Stimulated activated memory B cell treated with anti-CD40 and anti-IgM and Interleukin-4, amounts not matched to agents 10 μg/mL and 1 μg/mL and 100 μg/mL, for 72 hours (primary cell): ENCODE data around the gene PACS2.
"Not testable (repeated sequence)": the region's sequence is repeated elsewhere in the genome, so short reads cannot be mapped to it uniquely, and the experiment has no call there.

ENCODE experiments used
- ATAC-seq: fragments of 150-1000 bp; cut with Tn5 transposase; 2 replicates; pipeline ENCODE4 v1.10.0; 2021
- H3K27ac Mint-ChIP-seq: one replicate; pipeline ENCODE4 v1.8.0; 2022; ENCODE audit warnings: mild to moderate bottlenecking, mixed read lengths
- H3K27me3 Mint-ChIP-seq: one replicate; pipeline ENCODE4 v1.8.0; 2022; ENCODE audit warnings: mixed read lengths
- H3K36me3 Mint-ChIP-seq: one replicate; pipeline ENCODE4 v1.8.0; 2022; ENCODE audit warnings: mixed read lengths
- H3K4me1 Mint-ChIP-seq: one replicate; pipeline ENCODE4 v1.8.0; 2022; ENCODE audit warnings: mixed read lengths
- H3K4me3 Mint-ChIP-seq: one replicate; pipeline ENCODE4 v1.8.0; 2022; ENCODE audit warnings: mild to moderate bottlenecking, moderate library complexity, mixed read lengths
- H3K9me3 Mint-ChIP-seq: one replicate; pipeline ENCODE4 v1.8.0; 2022; ENCODE audit warnings: mixed read lengths

PACS2 gene

GRCh38 chr14:105282098-105282725 lies 32.3 kb upstream of the PACS2 start:
- Mint-ChIP-seq H3K36me3 (peaks cover 18% of the 10 kb centered on the region), H3K9me3 (no peaks in the 10 kb centered on the region), H3K27ac (no peak overlapping the region), H3K4me3 (no peak overlapping the region), H3K4me1 (peaks cover 30% of the 10 kb centered on the region), H3K27me3 (no peaks in the 10 kb centered on the region)
- ATAC-seq = no peak

DNA sequence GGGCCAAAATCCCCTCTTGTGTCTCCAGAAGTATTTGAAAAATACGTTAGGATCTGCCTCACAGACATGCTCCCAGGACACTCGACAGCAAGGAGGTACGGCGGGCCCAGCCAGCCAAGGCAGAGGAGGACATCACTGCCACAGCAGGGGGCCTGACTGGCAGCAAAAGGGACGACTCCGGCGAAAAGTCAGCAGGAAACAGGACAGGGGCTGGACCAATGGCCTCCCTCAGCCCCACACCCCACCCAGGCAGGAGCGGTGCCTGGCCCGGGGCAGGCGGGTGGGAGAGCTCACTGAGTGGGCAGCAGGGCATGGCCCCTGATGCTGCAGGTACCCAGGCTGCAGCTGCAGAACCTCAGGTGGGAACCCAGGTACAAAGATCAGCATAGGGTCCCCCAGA lies 31.5 kb upstream of the PACS2 start:
- no peak overlapping the region for H3K27ac Mint-ChIP-seq
- H3K4me3 Mint-ChIP-seq = no peak overlapping the region
- no peak for ATAC-seq
- no peaks in the 10 kb centered on the region for H3K9me3 Mint-ChIP-seq
- H3K4me1 Mint-ChIP-seq = peaks cover 30% of the 10 kb centered on the region
- no peaks in the 10 kb centered on the region for H3K27me3 Mint-ChIP-seq
- peaks cover 18% of the 10 kb centered on the region for H3K36me3 Mint-ChIP-seq

- Mint-ChIP-seq H3K4me1 (peaks cover 30% of the 10 kb centered on the region), H3K9me3 (no peaks in the 10 kb centered on the region), H3K27ac (no peak overlapping the region), H3K36me3 (peaks cover 18% of the 10 kb centered on the region), H3K4me3 (no peak overlapping the region), H3K27me3 (no peaks in the 10 kb centered on the region)
- no peak for ATAC-seq
Measured at GRCh38 chr14:105283899-105284298, 30.6 kb upstream of the PACS2 start.

DNA sequence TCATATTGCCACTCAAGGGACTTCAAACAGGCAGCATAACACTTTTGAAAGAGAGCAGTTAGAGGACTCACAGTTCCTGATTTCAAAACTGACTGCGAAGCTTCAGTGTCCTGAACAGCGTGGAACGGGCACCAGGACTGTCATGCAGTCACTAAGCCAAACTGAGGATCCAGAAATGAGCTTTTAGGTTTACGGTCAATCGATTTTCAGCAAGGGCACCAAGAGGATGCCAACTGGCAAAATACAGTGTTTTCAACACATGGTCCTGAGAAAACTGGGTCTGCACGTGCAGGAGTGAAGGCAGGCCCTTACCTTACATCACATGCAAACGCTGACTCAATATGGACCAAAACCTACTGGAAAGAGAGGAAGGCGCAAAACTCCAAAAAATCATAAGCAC lies 29.4 kb upstream of the PACS2 start:
- ATAC-seq = no peak

GRCh38 chr14:105286759-105287144 lies 27.8 kb upstream of the PACS2 start:
- no peak overlapping the region for H3K4me3 Mint-ChIP-seq
- H3K9me3 Mint-ChIP-seq = no peaks in the 10 kb centered on the region
- peaks cover 42% of the 10 kb centered on the region for H3K4me1 Mint-ChIP-seq
- ATAC-seq = no peak
- H3K36me3 Mint-ChIP-seq = peaks cover 18% of the 10 kb centered on the region
- H3K27ac Mint-ChIP-seq = no peak overlapping the region
- no peaks in the 10 kb centered on the region for H3K27me3 Mint-ChIP-seq

More for the DNA sequence above, 29.4 kb upstream of the PACS2 start:
- H3K27ac Mint-ChIP-seq = no peak overlapping the region
- no peaks in the 10 kb centered on the region for H3K9me3 Mint-ChIP-seq
- no peaks in the 10 kb centered on the region for H3K27me3 Mint-ChIP-seq
- H3K36me3 Mint-ChIP-seq = peaks cover 18% of the 10 kb centered on the region
- H3K4me3 Mint-ChIP-seq = no peak overlapping the region
- H3K4me1 Mint-ChIP-seq = peaks cover 30% of the 10 kb centered on the region

DNA sequence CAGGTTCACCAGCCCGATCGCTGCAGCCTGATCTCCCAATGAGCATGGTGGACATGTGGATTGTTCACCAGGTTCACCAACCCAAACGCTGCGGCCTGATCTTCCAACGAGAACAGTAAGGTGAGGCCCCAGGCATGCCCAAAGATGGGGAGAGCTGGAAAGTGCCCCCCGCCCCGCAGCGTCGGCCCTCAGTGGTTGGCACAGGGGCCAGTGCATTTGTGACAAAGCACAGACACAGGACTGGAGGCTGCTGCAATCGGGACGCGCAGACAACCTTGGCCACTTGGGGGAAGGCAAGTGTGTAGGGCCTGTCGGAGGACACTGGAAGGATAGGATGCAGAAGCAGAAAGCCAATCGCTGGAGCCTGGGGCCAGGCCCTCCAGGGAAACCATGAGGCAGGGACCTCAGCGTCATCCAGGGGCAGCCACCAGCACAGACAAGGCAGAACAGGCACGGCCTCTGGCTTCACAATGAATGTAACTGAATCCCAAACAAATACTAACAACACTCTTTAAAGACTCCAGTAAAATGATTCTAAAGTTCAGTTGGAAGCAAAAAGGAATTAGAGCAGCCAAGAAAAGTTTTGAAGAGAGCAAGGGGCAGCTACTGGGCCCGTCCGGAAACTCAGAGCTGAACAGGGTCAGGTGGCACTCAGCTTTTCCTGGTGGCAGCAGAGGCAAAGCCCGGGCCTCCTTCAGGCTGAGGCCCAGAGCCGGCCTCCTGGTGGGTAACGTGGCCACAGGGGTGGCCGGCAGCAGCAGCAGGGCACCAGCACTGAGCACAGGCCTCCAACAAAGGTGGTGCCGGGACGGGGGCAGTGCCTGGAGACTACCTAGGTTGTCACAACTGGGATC lies 27.1 kb upstream of the PACS2 start:
- peaks cover 18% of the 10 kb centered on the region for H3K36me3 Mint-ChIP-seq
- peaks cover 37% of the 10 kb centered on the region for H3K4me1 Mint-ChIP-seq
- ATAC-seq = no peak
- H3K27ac Mint-ChIP-seq = no peak overlapping the region
- H3K4me3 Mint-ChIP-seq = no peak overlapping the region
- H3K9me3 Mint-ChIP-seq = no peaks in the 10 kb centered on the region
- H3K27me3 Mint-ChIP-seq = no peaks in the 10 kb centered on the region

GRCh38 chr14:105288936-105289335 lies 25.6 kb upstream of the PACS2 start:
- Mint-ChIP-seq H3K4me1 (peaks cover 41% of the 10 kb centered on the region), H3K36me3 (peaks cover 13% of the 10 kb centered on the region)
- H3K4me3 Mint-ChIP-seq, H3K9me3 Mint-ChIP-seq, ATAC-seq, H3K27ac Mint-ChIP-seq, H3K27me3 Mint-ChIP-seq: not testable (repeated sequence)

DNA sequence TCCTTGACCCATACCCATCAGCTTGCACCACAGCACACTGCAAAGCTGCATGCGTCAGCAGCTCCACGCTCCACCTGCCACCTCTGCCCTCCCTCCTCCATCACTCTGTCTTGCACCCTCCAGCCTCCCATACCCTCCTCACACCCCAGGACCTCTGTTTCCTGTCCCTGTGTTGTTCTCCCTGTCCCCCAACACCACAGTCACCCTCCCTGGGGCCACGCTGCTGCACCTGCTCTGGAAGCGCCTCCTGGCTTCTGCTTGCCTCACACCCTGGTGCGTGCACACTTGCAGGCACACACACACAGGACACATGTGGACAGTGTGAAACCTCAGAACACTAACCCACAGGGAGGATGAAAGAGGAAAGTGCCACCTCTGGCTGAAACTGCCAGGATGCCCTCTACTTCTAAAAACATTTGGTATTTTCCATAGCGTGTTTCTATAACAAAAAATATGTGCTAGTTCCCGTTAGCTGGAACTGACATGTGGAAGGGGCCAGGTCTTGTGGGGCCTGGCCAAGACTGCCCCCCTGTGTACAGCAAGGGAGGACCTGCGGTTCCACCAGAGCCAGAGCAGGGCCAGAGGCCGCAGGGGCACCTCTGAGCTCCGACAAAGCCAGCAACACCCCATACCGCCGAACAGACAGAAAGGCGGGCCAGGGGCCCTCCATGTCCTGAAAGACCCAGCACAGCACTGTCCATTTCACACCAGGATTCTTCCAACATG lies 23.8 kb upstream of the PACS2 start:
- Mint-ChIP-seq H3K4me1 (peaks cover 44% of the 10 kb centered on the region), H3K27me3 (no peaks in the 10 kb centered on the region), H3K27ac (peak overlapping the region; percentile 36), H3K4me3 (no peak overlapping the region), H3K36me3 (no peaks in the 10 kb centered on the region), H3K9me3 (no peaks in the 10 kb centered on the region)
- peak; percentile 50 for ATAC-seq

- H3K27me3 Mint-ChIP-seq = no peaks in the 10 kb centered on the region
- no peak overlapping the region for H3K4me3 Mint-ChIP-seq
- peaks cover 38% of the 10 kb centered on the region for H3K4me1 Mint-ChIP-seq
- H3K27ac Mint-ChIP-seq = peak overlapping the region; percentile 62
- ATAC-seq = no peak
- no peaks in the 10 kb centered on the region for H3K36me3 Mint-ChIP-seq
- H3K9me3 Mint-ChIP-seq = no peaks in the 10 kb centered on the region
Measured at GRCh38 chr14:105292826-105293711, 21.5 kb upstream of the PACS2 start.

DNA sequence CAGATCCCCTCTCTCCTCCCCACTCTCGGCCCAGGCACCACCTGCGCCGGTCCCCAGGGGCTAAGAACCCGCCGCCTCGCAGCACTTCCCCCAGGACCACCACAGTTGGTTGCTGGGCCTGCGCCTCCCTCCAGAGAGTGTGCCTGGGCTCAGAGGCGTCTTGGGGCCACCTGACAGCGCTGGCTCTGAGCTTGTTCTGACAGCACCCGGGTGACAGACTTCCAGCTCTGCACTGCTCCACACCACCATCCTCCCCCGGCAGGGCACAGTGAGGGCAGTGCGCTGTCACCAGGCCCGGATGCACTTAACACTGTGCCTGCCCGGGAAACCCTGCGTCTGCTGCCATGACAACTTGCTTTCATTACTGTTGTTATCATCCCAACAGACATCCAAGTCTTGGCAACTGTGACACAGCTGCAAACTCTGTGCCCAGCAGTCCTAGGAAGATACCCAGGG lies 20.4 kb upstream of the PACS2 start:
- H3K4me3 Mint-ChIP-seq = peak overlapping the region; percentile 11
- H3K36me3 Mint-ChIP-seq = no peaks in the 10 kb centered on the region
- no peaks in the 10 kb centered on the region for H3K9me3 Mint-ChIP-seq
- ATAC-seq = peak; percentile 81
- H3K27ac Mint-ChIP-seq = peak overlapping the region; percentile 62
- H3K27me3 Mint-ChIP-seq = no peaks in the 10 kb centered on the region
- H3K4me1 Mint-ChIP-seq = peaks cover 46% of the 10 kb centered on the region

DNA sequence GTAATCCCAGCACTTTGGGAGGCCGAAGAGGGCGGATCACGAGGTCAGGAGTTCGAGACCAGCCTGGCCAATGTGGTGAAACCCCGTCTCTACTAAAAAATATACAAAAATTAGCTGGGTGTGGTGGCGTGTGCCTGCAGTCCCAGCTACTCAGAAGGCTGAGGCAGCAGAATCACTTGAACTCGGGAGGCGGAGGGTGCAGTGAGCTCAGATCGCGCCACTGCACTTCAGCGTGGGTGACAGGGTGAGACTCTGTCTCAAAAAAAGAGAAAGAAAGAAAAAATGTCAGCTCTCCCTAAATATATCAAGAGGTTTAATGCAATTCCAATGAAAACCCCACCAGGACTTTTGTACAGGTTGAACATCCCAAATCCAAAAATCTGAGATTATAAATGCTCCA lies 17.2 kb upstream of the PACS2 start:
- H3K27ac Mint-ChIP-seq, ATAC-seq, H3K4me3 Mint-ChIP-seq, H3K36me3 Mint-ChIP-seq, H3K27me3 Mint-ChIP-seq, H3K9me3 Mint-ChIP-seq: not testable (repeated sequence)
- H3K4me1 Mint-ChIP-seq = peaks cover 41% of the 10 kb centered on the region

DNA sequence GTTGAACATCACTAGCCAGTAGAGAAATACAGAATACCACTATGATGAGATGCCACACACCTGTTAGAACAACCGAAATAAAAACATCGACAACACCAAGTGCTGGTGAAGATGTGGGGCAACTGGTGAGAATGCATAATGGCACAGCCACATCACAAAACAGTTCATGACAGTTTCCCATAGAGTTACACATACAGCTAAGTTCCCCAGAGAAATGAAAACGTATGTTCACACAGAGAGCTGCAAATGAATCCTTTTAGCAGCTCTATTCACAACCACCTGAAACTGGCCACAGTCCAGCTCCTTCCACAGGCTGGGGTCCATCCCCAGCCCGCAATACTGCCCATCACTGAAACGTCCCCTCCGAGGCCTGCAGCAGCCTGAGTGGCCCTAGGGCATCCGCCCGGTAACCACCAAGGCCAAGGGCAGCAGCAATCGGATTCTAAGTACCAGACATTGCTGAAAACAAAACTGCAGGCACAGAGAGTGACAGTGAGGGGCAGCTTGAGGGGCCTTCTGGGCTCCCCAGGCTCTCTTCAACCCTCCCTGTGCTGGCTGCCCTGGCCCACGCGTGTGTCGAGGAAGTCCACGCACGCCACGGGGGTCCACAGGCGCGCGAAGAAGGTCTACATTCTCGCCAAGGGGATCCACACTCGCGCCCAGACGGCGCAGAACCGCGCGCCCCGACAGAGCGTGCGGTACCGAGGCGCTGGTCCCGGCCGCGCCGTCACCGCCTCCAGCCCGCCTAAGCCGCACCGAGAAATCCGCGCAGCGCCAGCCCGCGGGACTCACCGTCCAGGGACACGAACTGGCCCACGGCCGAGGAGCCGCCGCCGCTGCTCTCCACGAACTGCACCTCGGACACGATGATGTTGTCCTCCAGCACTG lies 14.7 kb upstream of the PACS2 start:
- peak overlapping the region; percentile 68 for H3K27ac Mint-ChIP-seq
- H3K9me3 Mint-ChIP-seq = no peaks in the 10 kb centered on the region
- H3K4me3 Mint-ChIP-seq = peak overlapping the region; percentile 89
- peaks cover 21% of the 10 kb centered on the region for H3K4me1 Mint-ChIP-seq
- no peaks in the 10 kb centered on the region for H3K36me3 Mint-ChIP-seq
- H3K27me3 Mint-ChIP-seq = no peaks in the 10 kb centered on the region
- ATAC-seq = peak; percentile 3

DNA sequence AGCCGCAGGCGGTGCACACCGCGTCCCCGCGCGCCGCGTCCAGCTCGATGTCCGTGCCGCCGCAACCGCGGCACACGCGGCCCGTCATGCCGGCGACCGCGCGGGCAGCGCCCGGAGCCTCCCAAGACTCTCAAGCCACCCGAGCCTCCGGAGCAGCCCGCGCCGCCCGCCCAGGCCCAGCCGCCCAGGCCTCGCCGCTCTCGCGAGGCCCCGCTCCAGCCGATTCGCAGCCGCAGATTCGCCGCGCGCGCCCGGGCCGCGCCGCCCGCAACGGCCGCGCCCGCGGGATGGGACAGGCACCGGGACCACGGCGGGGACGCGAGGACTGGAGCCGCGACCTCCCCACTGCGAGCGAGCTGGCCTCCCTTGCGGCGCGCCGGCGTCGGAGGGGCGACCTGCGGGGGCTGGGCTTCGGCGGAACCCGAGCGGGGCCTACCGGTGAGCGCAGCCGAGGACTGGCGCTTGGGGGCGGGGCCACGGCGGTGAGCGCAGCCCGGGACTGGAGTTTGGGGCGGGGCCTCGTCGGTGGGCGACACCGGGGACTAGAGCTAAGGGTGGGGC lies 13.9 kb upstream of the PACS2 start, which contains the start of gene BRF1:
TSS of gene BRF1 (minus strand) at position 460 of the 561 bp plus-strand sequence. CDS start at position 88, 372 bp downstream.
- Mint-ChIP-seq H3K27ac (peak within 1 kb of the TSS; percentile 68), H3K36me3 (no peaks in the 10 kb centered on the region), H3K27me3 (no peaks in the 10 kb centered on the region), H3K4me1 (peaks cover 25% of the 10 kb centered on the region), H3K4me3 (peak within 1 kb of the TSS; percentile 89), H3K9me3 (no peaks in the 10 kb centered on the region)
- peak; percentile 96 for ATAC-seq
